DMS153 treated with DMSO at 0.1 percent for 48 hours (cell line): ENCODE data around the gene TMEM255B.

Experiments
- DNase-seq: peaks from one replicate; lab custom pipeline; 2025; ENCODE audit not compliant: unreplicated experiment; lab: John Stamatoyannopoulos, UW

Gene TMEM255B

DNA sequence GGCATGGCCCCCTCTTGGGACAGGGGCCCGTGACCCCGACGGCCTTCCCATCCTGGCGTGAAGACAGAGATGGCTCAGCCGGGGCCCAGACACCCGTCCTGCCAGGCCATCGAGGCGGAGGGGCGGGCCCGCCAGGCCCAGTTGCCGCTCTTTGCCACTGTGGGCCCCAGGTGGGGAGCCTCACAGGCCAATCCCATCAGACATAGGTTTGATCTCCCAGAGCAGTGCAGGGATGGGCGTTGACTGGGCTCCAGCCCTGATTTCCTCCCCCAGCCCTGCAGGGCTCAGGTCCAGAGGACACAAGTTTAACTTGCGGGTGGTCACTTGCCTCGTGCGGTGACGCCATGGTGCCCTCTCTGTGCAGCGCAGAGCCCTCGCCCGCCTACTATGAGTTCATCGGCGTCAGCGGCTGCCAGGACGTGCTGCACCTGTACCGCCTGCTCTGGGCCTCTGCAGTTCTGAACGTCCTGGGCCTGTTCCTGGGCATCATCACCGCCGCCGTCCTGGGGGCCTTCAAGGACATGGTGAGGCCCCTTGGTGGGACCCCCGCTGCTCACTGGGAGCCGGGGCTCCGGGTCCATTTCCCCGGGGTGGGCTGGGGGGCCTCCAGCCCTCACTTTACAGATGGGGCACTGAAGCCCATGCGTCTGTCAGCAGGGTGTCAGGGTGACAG is 42.4 kb downstream of the TMEM255B start:
- DNase-seq: no peak

DNA sequence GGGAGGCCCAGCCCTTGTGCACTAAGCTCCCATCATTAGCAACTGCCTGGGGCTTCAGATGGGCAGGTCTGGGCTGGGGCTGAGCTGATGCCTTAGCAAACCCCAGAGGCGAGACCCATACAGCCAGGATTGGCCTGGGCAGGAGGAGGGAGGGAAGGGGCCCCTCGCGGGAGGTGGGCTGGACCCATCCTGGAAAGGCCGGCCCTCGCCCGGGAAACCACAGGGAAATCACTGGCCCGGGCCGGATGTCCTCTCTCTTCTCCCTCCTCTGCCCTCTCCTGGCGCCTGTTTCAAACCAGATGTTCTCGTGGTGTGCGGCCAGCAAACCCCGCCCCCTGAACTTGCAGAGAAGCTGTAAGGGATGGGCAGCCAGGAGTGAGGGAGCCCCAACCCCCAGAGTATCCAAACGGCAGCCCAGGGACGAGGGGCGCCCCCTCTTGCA is 43.1 kb downstream of the TMEM255B start:
- DNase-seq: no peak

DNA sequence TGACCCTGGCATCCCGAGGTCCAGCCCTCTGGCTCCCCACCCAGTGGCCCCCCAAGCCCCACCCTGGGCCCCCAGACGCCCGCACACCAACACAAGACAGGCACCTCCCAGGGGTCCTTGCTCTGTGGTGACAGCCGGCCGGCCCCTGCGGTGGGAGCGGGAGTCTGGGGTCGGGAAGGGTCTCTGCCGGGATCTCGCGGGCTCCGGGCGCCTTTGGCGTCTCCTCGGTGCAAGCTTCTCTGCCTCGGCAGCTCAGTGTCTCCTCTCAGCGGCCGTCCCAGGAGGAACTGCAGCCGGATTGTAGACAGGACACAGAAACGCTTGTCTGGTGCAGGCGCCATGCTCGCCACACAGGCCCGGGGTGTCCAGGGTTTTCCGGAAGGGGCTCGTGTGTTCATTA is 43.7 kb downstream of the TMEM255B start:
- no peak for DNase-seq

DNA sequence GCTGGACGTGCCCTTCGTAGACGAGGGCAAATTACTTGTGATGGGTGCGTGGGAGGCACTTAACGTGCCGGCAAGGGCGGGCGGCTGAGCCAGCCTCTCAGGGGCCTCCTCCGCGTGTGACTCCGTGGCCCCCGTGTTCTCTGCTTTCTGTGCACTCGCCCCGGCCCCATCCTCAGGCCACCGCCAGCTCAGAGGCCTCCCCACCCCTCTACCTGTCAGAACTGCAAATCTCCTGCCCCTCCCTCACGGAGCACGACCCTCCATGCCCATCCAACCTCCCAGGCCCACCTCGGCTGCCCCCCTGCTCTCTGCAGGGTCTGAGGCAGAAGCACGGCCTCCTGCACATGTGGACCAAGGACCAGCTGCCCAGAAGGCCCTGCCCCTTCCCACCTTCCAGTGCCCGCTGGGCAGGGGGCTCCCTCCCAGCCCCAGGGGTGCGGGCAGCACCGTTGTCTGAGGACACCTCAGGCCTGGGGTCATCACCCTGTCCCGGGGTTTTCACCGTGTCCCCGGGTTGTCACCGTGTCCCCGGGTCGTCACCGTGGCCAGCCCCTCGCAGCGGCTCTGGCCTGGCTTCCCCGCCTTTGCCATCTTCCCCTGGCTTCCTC is 44.5 kb downstream of the TMEM255B start:
- DNase-seq: no peak

DNA sequence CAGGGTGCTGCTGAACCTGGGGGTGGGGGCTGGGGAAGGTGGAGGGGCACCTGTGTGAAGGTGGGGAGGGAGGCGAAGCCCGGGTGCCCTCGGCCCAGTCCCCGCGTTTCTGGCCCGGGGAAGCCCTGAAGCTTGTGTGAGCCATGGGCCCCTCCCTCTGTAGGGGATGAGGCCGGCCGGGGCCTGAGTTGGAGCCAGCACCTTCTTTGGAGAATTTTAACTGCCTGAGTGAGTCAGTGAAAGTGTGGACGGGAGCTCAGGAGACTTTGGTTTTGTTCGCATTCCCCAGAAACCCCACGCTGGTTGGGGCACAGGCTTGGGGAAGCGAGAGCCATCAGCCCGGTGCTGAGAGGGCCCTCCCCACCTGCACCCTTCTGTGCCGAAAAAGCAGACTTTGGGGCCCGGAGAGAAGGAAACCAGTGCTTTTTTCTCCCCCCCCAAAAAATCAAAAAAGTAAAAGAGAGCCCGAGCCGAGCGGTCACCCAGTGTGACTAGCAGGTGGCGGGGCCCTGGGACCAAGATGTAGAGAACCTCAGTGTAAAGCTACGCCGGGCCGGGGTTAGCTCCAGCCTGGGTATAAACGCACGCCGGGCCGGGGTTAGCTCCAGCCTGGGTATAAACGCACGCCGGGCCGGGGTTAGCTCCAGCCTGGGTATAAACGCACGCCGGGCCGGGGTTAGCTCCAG is 45.1 kb downstream of the TMEM255B start:
- no peak for DNase-seq

DNA sequence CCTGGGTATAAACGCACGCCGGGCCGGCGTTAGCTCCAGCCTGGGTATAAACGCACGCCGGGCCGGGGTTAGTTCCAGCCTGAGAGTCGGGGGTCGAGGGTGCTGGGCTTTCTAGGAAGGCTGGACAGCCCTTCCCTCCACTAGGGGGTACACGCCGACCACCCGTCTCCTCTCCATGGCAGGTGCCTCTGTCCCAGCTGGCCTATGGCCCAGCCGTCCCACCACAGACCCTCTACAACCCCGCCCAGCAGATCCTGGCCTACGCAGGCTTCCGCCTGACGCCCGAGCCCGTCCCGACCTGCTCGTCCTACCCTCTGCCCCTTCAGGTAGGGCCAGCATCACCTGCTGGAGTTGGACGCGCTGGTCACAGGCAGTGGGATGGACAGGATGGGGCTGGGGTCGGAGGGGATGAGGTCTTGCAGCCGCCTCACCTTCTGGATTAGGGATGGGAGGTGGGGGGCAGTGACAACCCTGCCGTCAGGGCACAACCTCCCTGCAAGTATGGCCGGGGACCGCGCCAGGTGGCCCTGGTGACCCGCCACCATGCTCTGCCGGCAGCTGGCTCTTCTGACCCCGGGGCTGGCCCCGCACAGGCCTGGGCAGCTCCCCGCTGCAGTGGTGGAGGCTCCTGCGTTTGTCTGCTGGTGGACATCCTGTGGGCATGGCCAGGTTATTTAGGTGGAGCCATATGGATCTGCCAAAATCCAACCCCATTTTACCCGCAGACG is 45.8 kb downstream of the TMEM255B start:
- no peak for DNase-seq

DNA sequence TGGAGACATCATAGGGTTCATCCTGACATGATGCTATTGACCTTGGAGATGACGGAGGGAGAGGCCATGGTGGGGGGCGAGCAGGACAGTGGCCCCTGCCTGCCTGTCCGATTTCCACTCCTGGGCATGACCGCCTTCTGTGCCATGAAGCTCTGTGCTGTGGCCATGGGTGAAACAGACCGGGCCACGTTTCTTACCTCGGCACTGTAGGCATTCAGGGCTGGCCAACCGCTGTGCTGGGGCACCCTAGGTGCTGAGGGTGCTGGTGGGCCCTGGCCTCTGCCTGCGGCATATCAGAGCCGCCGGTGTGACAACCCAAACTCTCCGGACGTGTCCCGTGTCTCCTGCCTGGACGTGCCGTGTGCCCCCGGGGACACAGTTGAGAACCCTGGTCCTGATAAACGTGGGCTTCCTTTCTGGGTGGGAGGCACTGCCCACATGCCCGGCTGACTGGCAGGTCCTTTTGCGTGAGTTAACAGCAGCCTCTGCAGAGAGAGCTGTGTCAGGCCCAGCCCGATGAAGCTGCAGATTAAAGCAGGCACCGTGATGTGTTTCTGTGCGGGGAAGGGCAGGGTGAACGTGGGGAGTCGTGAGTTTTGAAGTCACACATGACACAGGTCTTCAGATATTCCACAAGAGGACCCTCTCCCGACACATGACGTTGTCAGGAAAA is 46.5 kb downstream of the TMEM255B start:
- no peak for DNase-seq

DNA sequence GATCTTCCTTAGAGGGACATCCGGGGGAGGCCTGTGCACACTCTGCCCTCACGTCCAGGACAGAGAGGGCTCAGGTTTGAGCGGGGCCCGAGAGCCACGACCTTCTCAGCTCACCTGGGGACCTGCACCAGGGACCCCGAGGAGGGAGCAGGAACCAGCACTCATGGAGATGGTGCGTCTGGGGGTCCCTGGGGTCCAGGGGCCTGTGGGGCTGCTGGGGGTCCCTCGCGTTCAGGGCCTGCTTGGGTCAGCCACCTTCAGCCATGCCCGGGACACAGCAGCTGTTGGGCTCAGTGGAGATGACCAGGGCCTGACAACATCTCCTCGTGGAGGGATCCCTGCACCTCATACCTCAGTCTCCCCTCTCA is 47.1 kb downstream of the TMEM255B start:
- DNase-seq: no peak

DNA sequence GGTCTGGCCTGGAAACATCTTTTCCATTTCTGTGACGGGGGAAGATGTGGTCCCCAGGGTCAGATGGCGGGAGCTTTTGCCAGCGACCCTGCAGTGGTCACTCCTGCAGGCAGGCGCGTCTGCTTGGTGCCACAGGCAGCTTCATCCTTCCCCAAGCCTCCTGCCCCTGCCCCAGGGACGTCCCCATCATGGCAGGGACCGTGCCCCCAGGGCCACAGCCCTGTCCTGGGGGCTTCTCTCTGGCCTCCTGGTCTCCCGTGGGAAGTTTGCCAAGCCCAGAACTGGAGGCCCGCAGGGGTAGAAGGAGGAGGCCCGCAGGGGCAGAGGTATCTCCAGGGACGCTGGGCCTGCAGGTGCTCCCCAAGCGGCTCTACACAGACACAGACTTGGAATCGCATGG is 47.5 kb downstream of the TMEM255B start:
- DNase-seq: no peak

DNA sequence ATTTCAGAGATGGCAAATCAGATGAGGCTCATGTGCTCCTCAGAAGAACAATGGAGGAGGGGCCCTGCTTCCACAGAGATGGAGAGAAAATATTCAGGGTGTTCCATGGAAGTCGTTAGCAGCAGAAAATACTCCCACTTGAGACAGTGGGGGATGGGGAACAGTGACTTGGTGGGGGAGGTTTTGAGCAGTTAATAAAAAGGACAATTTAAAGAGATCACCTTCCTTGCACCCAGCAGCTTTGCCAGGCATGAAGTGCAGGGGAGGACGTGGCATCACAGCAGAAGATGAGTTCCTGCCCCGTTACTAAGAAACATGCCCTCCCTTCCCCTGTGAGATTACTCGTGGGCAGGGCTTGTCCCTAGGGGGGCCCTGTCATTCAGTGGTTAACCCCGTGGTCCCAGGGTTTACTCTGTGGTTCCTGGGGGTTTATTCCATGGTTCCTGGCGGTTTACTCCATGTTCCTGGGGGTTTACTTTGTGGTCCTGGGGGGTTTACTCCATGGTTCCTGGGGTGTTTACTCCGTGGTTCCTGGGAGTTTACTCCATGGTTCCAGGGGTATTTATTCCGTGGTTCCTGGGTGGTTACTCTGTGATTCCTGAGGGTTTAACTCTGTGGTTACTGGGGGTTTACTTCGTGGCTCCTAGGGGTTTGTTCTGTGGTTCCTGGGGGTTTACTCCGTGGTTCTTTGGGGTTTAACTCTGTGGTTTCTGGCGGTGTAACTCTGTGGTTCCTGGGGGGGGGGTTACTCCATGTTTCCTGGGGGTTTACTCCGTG is 49.2 kb downstream of the TMEM255B start:
- no peak for DNase-seq

DNA sequence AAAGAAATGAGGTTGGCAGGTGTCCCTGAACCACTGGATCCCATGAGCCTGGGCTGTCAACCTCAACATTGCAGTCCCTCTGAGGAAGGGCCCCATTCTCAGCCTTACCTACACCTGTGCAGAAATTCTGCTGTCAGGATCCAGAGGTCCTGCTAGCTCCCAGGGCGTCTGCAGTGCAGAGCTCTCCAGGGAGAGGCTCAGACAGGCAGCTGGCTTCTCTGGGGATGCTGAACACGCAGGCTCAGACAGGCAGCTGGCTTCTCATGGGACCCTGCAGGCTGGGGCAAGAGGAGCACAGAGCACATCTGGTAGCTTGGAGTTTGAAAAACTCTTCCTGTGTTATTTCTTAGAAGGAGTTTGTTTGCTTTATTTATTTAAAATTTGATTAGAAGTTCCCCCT is 50.9 kb downstream of the TMEM255B start:
- DNase-seq: no peak

DNA sequence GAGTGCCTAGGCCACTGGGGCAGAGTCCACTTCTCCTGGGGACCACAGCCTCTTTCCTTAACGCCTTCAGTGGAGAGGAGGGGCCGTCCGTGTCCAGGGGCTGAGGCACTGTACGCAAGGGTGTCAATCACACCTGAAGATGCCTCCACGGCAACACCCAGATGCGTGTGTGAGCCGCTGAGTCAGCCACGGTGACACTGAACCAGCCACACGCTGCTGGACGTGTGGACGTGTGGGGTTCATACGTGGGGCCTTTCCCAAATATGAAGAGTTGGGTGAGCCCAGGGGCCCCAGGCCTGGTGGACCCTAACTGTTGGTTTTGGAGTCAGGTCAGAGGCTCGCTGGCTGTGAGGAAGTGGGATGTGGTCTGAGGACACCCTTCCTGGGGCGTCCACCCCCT is 51.6 kb downstream of the TMEM255B start:
- DNase-seq: no peak

DNA sequence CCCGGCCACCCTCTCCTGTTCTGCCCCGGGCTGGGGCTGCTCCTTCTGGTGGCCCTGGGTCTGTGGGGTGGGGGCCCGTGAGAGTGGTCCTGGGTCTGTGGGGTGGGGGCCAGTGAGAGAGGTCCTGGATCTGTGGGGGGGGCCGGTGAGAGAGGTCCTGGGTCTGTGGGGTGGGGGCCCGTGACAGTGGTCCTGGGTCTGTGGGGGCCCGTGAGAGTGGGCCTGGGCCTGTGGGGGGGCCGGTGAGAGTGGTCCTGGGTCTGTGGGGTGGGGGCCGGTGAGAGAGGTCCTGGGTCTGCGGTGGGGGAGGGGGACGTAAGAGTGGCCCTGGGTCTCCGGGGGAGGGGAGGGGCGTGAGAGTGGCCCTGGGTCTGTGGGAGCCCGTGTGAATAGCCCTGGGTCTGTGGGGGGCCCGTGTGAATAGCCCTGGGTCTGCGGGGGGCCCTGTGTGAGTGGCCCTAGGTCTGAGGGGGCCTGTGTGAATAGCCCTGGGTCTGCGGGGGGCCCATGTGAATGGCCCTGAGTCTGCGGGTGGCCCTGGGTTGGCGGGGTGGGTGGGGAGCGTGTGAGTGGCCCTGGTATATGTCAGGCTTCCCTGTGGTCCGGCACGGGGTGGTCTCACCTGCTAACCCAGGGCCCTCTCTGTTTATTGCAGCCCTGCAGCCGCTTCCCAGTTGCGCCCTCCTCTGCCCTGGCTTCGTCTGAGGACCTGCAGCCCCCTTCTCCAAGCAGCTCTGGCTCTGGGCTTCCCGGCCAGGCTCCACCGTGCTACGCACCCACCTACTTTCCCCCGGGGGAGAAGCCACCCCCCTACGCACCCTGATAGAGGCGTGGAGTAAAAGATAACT is 52.3 kb downstream of the TMEM255B start:
- DNase-seq: no peak

DNA sequence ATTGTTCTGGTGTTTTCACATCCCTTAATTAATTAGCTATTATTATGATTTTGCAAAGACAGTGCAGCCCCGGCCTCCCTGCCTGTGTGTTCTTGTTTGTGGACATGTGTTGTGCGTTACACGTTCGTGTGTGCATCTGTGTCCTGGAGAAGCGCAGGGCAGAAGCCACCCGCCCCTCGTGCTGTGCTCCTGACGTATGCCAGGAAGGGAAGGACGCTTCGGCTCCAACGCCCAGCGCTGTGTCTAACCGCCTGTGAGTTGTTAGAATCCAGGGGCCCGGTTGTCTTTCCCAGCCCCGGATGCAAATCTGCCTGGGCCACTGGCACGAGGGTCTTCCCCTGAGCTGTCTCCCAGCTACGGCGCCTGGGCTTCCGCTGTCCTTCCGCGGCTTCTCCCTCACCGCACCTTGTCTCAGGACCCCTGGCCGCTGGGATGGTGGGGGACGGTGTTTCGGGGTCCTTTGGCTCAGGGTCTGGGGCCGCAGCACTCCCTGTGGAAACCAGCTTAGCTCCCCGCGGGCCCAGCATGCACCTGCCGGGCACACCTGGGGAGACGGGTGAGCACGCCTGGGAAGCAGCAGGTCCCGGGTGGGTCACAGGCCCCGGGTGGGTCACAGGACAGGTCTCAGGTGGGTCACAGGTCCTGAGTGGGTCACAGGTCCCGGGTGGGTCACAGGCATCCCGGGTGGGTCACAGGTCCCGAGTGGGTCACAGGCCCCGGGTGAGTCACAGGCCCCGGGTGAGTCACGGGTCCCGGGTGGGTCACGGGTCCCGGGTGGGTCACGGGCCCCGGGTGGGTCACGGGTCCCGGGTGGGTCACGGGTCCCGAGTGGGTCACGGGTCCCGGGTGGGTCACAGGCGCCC is 53.4 kb downstream of the TMEM255B start:
- DNase-seq: no peak

DNA sequence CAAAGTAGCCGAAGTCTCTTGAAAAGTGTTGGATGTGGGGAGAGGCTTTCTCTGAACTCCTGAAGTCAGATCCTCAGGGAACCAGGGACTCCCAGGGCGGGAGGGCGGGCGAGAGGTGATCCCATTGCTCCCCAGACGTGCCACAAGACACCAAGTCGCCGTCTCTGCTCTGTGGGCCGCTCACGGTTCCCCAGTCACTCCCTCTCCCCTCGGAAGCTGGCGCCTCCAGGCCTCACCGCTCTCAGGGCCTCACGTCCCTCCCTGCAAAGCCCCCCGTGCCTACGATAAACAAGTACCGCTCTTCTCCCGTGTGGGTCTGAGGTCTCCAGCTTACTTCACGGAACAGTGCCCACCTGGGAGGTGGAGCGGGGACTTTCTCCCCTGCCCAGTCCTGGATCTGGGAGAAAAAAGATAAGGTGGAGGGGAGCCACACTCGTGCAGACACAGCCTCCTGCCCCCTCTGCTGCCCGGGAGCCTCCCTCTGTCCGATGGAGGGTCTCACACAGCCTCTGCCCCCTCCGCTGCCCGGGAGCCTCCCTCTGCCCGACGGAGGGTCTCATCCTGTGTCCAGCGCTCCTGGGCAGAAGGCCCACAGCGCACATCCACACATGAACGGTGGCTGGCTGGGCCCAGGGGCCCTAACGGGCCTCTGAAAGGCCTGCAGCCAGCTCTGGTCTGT is 54.2 kb downstream of the TMEM255B start:
- no peak for DNase-seq

DNA sequence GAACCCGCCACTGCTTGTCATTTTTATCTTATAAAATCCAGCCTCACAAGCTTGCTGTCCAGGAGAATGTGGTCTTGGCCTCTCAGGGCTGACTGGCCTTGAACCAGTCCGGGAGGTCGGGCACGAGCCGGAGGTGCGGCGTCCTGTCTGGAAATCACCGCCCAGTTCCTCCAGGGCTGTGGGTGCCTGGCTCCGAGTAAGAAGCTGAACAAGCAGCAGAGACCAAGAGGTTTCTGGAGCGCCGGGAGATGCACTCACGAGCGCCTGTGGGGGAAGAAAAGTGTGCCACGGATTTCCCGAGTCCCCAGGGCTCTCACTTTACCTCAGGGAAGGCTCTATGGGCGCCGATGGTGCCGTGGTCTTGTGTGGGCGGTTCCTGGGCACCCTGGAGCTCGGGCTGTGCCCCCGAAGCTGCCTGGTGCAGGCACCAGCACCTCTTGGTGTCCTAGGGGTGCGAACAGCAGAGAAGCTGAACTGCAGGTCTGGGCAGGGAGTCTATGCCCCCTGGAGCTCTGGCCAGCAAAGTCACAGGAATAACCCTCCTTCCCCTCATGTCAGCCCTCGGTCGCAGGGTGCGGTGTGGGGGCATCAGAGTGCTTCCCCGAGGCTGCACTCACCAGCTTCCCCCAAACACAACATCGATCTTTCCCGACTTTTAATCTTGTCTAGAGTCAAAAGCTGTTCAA is 54.9 kb downstream of the TMEM255B start:
- no peak for DNase-seq

DNA sequence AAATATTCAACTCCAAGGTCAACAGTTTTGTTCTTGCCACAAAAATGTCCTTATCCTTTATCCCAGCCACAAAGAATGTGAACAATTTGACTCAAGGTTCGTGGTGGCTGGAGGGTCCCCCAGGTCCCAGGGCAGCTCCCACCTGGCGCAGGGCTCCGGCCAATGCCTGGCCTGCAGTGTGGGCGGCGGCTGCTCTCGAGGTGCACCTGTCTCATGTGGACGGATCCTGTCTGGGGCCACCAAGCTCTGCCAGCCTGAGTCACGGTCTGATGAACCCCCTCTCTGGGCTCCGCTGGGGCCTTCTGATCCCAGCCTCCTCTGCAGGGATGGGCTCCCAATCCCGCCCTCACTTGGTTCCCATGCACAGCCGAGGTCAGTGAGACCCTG is 55.4 kb downstream of the TMEM255B start:
- no peak for DNase-seq
